Upper lobe of left lung (tissue), 6 donors: Measurements from ENCODE around the gene SMG9. TPM values are rescaled to one million over a fixed set of nuclear protein-coding genes. Genes with fewer than 3 reads are reported as not detected.

Experiments used
- ATAC-seq, 2 donors: fragments of 200-7000 bp; cut with Tn5 transposase; one replicate each; pipeline ENCODE4 v1.9.1; 2022; ENCODE audit warnings: mild to moderate bottlenecking in 2 of 2, moderate library complexity in 2 of 2; ENCODE audit not compliant: low FRiP score in 2 of 2
- DNase-seq, 2 donors: peaks; one replicate each; pipeline ENCODE4 v3.0.0-alpha.2; 2019 to 2020
- H3K27ac ChIP-seq, 4 donors: fragments of 200-600 bp; sonication (generic); one replicate each; pipeline ENCODE4 v1.5.1; 2016 to 2019
- H3K27me3 ChIP-seq, 4 donors: fragments of 200-600 bp; sonication (generic); one replicate each; pipeline ENCODE4 v1.5.1; 2017 to 2019
- H3K36me3 ChIP-seq, 4 donors: fragments of 200-600 bp; sonication (generic); one replicate each; pipeline ENCODE4 v1.5.1; 2016 to 2019
- H3K4me1 ChIP-seq, 4 donors: fragments of 200-600 bp; sonication (generic); one replicate each; pipeline ENCODE4 v1.5.1; 2018 to 2019
- H3K4me3 ChIP-seq, 4 donors: fragments of 200-600 bp; sonication (generic); one replicate each; pipeline ENCODE4 v1.5.1; 2017 to 2019; ENCODE audit warnings: mild to moderate bottlenecking in 2 of 4, moderate library complexity in 1 of 4
- H3K9me3 ChIP-seq, 4 donors: fragments of 200-600 bp; sonication (generic); one replicate each; pipeline ENCODE4 v1.5.1; 2018 to 2019
- CTCF ChIP-seq, 6 experiments: fragments of 450-650 bp in 4 of 6; fragments of 200-600 bp in 2 of 6; sonication (generic) in 2 of 6; IDR thresholded peaks; one replicate each; pipeline ENCODE4 v1.5.1; 2016 to 2019; ENCODE audit warnings: antibody characterized with exemption in 6 of 6
- EP300 ChIP-seq, 4 donors: sonication (generic); formaldehyde crosslinking; IDR thresholded peaks; one replicate each; pipeline ENCODE4 v1.5.1; 2017; ENCODE audit warnings: antibody characterized with exemption in 4 of 4, control low read depth in 2 of 4
- POLR2A ChIP-seq, 4 donors: fragments of 450-650 bp; IDR thresholded peaks; one replicate each; pipeline ENCODE4 v1.5.1; 2016 to 2017; ENCODE audit warnings: antibody characterized with exemption in 4 of 4, mild to moderate bottlenecking in 2 of 4
- POLR2AphosphoS5 ChIP-seq, 2 donors: sonication (generic); formaldehyde crosslinking; IDR thresholded peaks; one replicate each; pipeline ENCODE4 v1.5.1; 2017; ENCODE audit warnings: antibody characterized with exemption in 2 of 2
- WGBS, 2 donors: methylation state at CpG; one replicate each; pipeline ENCODE4 v1.1.5; 2017 to 2018; 5-methylcytosine and 5-hydroxymethylcytosine counted together
- total RNA-seq, 6 donors: library from RNA; depleted of rRNA in 4 of 6; stranded (reverse); fragments of >200 nt in 4 of 6; gene quantifications; one replicate each; pipeline versions ENCODE4 v1.1.0 to v1.2.1, GENCODE V29; 2016 to 2021
- donor health status: DM: no; HTN: no; CAD: no; lungs with moderate emphysema.
- donor health status: DM: no; HTN: yes; CAD: no; lungs with severe emphysema.

Gene SMG9
- total RNA-seq, 6 donors from 2014 or later = 23.0 to 119 (median 52.9) TPM

GRCh38 chr19:43752287-43752875, 2.4 kb downstream of the SMG9 start:
- Histone ChIP-seq H3K36me3 (peaks cover 7 to 38% (median 28%) of the 10 kb centered on the region in 4 donors), H3K27me3 (no peaks in the 10 kb centered on the region), H3K9me3 (no peaks in the 10 kb centered on the region), H3K4me3 (no peak overlapping the region), H3K27ac (peak overlapping the region in 2 of 4 donors; percentile 27 to 98), H3K4me1 (peaks cover 23 to 42% (median 28%) of the 10 kb centered on the region in 4 donors)
- 95 to 97% methylated on average over 6 of the region's 6 CpGs for WGBS, 2 donors
- TF ChIP-seq EP300 (IDR thresholded peaks at IDR 0.05) (no peak), CTCF (IDR thresholded peaks at IDR 0.05) (no peak), POLR2A (IDR thresholded peaks at IDR 0.05) (no peak), POLR2AphosphoS5 (IDR thresholded peaks at IDR 0.05) (no peak)
- ATAC-seq = no peak
- DNase-seq = no peak

DNA sequence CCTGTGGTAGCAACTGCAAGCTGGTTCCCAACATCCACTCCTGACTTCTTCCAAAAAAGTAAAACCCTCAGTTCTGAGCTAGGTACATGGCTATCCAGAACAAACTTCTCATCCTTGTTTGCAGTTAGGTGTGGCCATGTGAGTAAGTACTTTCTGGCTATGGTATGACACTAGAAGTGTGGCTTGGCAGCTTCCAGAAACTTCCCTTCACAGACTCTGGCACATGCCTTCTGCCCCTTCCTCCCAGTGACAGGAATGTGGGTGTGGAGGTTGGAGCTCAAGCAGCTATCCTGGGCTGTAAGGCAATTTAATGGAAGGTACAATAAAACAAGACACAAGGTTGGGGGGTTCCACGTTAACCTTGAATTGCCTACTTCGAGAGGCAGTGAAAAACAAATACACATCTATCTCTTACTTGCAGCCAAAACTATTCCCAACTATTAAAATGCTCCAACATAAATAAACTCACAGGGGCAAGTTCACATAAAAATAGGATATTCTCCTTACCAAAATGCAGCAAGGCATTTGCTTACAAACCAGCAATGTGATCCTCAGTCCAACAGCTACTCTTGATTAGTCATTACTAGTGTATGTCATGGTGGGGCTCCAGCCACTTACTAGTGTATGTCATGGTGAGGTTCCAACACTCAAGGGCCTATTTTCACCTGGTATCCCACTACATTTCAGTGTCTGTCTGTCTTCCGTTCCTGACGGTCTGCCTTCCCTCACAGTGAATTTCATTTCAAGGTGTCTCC, 3.1 kb downstream of the SMG9 start:
- H3K4me3 ChIP-seq = no peak overlapping the region
- TF ChIP-seq POLR2A (IDR thresholded peaks at IDR 0.05) = no peak
- TF ChIP-seq POLR2AphosphoS5 (IDR thresholded peaks at IDR 0.05) = no peak
- TF ChIP-seq CTCF (IDR thresholded peaks at IDR 0.05) = no peak
- TF ChIP-seq EP300 (IDR thresholded peaks at IDR 0.05) = no peak
- WGBS, 2 donors = 75 to 87% methylated on average over 4 of the region's 4 CpGs
- ATAC-seq (no peak), DNase-seq (no peak)
- peaks cover 23 to 42% (median 28%) of the 10 kb centered on the region in 4 donors for H3K4me1 ChIP-seq
- H3K27me3 ChIP-seq = no peaks in the 10 kb centered on the region
- peak overlapping the region in 2 of 4 donors; percentile 27 to 98 for H3K27ac ChIP-seq
- no peaks in the 10 kb centered on the region for H3K9me3 ChIP-seq
- peaks cover 13 to 46% (median 35%) of the 10 kb centered on the region in 4 donors for H3K36me3 ChIP-seq

- no peak overlapping the region for H3K27ac ChIP-seq
- peaks cover 20 to 35% (median 22%) of the 10 kb centered on the region in 4 donors for H3K4me1 ChIP-seq
- TF ChIP-seq POLR2AphosphoS5 (IDR thresholded peaks at IDR 0.05) = no peak
- TF ChIP-seq EP300 (IDR thresholded peaks at IDR 0.05) = no peak
- TF ChIP-seq CTCF (IDR thresholded peaks at IDR 0.05) = no peak
- TF ChIP-seq POLR2A (IDR thresholded peaks at IDR 0.05) = no peak
- no peak for DNase-seq
- H3K9me3 ChIP-seq = no peaks in the 10 kb centered on the region
- H3K4me3 ChIP-seq = no peak overlapping the region
- peaks cover 13 to 63% (median 47%) of the 10 kb centered on the region in 4 donors for H3K36me3 ChIP-seq
- WGBS, 2 donors = 95 to 100% methylated on average over 1 of the region's 1 CpG
- no peak for ATAC-seq
- H3K27me3 ChIP-seq = no peaks in the 10 kb centered on the region
Measured at GRCh38 chr19:43749898-43750297, 4.9 kb downstream of the SMG9 start.

DNA sequence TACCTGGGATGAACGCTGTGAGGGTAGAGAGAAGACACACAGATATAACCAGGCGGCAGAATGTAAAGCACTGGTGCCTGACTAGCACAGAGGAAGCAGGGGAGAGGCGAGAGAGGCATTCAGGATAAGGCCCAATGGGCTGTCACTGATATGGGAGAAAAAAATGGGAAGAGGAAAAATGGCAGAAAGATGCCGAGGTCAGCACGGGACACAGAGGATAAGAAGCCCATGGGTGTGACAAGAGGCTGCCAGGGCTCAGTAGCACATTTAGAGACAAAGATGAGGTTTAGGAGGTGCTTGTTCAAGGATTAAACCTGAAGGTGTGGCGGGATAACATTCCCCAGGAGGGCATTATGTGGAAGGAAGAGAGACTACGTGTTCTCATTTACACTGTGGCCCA, 5.6 kb downstream of the SMG9 start:
- Histone ChIP-seq H3K36me3 (peaks cover 13 to 70% (median 51%) of the 10 kb centered on the region in 4 donors), H3K9me3 (no peaks in the 10 kb centered on the region), H3K27ac (no peak overlapping the region), H3K27me3 (no peaks in the 10 kb centered on the region), H3K4me1 (peaks cover 20 to 34% (median 22%) of the 10 kb centered on the region in 4 donors), H3K4me3 (no peak overlapping the region)
- DNase-seq (no peak), ATAC-seq (no peak)
- WGBS, 2 donors = 88 to 90% methylated on average over 7 of the region's 7 CpGs
- TF ChIP-seq EP300 (IDR thresholded peaks at IDR 0.05) = no peak
- TF ChIP-seq POLR2AphosphoS5 (IDR thresholded peaks at IDR 0.05) = no peak
- no peak for TF ChIP-seq POLR2A (IDR thresholded peaks at IDR 0.05)
- no peak for TF ChIP-seq CTCF (IDR thresholded peaks at IDR 0.05)
